ENCODE results near the gene RANBP17.
A peak's percentile ranks its signal among the peaks of the same experiment; 100 is the strongest.

The RANBP17 gene

DNA sequence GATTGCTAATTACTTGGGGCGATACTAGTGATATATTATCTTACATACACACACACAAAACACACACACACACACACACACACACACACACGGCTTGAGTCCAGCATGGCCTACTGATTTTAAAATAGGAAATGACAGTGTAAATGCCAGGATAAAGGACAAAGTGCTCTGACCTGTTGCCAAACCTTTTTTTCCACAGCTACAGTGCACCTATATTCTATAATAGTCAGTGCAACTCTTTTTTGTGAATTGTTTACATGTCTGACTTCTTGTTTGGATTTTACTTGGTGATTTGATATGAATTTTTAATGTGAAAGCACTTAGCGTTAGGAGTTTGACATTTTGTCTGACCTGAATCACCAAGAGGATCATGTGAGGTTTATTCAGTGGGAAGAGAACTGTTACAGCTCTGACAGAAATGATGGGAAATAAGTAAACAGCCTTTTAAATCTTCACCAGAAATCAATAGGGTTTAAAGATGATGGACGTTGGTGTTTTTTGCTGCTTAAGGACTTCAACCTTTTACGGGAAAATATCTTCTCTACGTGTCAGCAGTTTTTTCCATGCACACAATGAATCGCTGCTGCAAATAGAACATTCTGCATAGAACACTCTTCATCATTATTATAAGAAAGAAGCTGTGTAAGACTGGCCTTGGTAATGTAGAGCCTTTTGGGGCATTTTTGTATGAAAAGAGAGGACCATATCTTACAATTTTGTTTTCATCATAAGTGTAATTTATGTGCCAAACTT lies 218.5 kb downstream of the RANBP17 start (continued):
- TF ChIP-seq, protein P1, sequence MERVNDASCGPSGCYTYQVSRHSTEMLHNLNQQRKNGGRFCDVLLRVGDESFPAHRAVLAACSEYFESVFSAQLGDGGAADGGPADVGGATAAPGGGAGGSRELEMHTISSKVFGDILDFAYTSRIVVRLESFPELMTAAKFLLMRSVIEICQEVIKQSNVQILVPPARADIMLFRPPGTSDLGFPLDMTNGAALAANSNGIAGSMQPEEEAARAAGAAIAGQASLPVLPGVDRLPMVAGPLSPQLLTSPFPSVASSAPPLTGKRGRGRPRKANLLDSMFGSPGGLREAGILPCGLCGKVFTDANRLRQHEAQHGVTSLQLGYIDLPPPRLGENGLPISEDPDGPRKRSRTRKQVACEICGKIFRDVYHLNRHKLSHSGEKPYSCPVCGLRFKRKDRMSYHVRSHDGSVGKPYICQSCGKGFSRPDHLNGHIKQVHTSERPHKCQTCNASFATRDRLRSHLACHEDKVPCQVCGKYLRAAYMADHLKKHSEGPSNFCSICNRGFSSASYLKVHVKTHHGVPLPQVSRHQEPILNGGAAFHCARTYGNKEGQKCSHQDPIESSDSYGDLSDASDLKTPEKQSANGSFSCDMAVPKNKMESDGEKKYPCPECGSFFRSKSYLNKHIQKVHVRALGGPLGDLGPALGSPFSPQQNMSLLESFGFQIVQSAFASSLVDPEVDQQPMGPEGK (CRISPR knock-in tag; IDR thresholded peaks at IDR 0.05; ENCODE audit: borderline replicate concordance) = no peak
- TF ChIP-seq RARB (CRISPR knock-in tag; IDR thresholded peaks at IDR 0.05) (no peak), PPARA (CRISPR knock-in tag; IDR thresholded peaks at IDR 0.05; ENCODE audit: borderline replicate concordance) (no peak)

DNA sequence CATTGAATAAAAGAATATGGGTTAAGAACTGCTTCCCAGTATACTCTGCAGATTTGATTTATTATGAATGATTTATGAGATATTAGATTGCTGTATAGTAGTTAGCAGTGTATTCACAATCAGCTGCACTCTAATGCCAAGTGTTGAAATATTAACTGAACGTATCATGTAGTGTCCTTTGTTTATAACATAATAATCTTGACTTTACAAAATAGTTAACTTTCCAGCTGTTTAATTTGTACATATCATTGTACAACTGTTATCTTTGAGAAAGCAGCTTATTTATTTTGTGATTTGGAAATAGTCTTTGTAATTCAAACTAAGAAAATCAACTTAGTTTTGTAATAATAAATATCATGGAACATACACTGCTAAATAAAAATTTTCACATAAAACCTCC lies 219.5 kb downstream of the RANBP17 start:
- no peak for ATAC-seq
- TF ChIP-seq ZFP3 (CRISPR knock-in tag; IDR thresholded peaks at IDR 0.05) = no peak
- TF ChIP-seq ZNF565 (CRISPR knock-in tag; conservative IDR thresholded peaks at IDR 0.05; ENCODE audit: low read depth) = no peak
- no peak for TF ChIP-seq ZC3H10 (CRISPR knock-in tag; IDR thresholded peaks at IDR 0.05)
- TF ChIP-seq CSDC2 (CRISPR knock-in tag; IDR thresholded peaks at IDR 0.05) = no peak
- TF ChIP-seq TCF4 (CRISPR knock-in tag; IDR thresholded peaks at IDR 0.05; ENCODE audit: borderline replicate concordance) = no peak
- TF ChIP-seq PPARA (CRISPR knock-in tag; IDR thresholded peaks at IDR 0.05; ENCODE audit: borderline replicate concordance) = no peak
- TF ChIP-seq ZFP30 (CRISPR knock-in tag; IDR thresholded peaks at IDR 0.05) = no peak

DNA sequence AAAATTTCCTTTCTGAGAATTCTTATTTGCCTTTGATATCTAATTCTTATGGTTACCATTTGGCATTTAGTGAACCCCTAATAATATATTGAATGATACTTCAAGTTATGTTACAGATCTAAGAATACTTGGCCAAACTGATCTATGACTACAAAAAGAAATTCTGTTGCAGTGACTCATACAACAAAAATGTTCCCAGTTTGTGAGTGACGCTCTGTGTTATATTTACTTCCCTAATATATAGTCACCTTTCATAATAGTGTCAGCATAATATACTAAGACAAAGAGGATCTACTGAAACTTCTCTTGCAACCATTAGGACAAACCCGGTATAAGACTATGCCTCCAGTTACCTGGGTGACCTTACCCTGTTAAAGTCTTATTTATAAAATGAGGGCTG lies 230.4 kb downstream of the RANBP17 start:
- TF ChIP-seq OSR1 (CRISPR knock-in tag; IDR thresholded peaks at IDR 0.05) (no peak), BACH2 (CRISPR knock-in tag; IDR thresholded peaks at IDR 0.05; ENCODE audit: borderline replicate concordance) (no peak), TCF4 (CRISPR knock-in tag; IDR thresholded peaks at IDR 0.05; ENCODE audit: borderline replicate concordance) (no peak), PPARA (CRISPR knock-in tag; IDR thresholded peaks at IDR 0.05; ENCODE audit: borderline replicate concordance) (no peak), ZFP30 (CRISPR knock-in tag; IDR thresholded peaks at IDR 0.05) (no peak), ZNF565 (CRISPR knock-in tag; conservative IDR thresholded peaks at IDR 0.05; ENCODE audit: low read depth) (no peak), ISL1 (CRISPR knock-in tag; IDR thresholded peaks at IDR 0.05) (no peak), ZC3H10 (CRISPR knock-in tag; IDR thresholded peaks at IDR 0.05) (no peak), GLIS3 (CRISPR knock-in tag; IDR thresholded peaks at IDR 0.05) (no peak), ZNF8 (CRISPR knock-in tag; IDR thresholded peaks at IDR 0.05) (no peak)
- TF ChIP-seq, protein P2, sequence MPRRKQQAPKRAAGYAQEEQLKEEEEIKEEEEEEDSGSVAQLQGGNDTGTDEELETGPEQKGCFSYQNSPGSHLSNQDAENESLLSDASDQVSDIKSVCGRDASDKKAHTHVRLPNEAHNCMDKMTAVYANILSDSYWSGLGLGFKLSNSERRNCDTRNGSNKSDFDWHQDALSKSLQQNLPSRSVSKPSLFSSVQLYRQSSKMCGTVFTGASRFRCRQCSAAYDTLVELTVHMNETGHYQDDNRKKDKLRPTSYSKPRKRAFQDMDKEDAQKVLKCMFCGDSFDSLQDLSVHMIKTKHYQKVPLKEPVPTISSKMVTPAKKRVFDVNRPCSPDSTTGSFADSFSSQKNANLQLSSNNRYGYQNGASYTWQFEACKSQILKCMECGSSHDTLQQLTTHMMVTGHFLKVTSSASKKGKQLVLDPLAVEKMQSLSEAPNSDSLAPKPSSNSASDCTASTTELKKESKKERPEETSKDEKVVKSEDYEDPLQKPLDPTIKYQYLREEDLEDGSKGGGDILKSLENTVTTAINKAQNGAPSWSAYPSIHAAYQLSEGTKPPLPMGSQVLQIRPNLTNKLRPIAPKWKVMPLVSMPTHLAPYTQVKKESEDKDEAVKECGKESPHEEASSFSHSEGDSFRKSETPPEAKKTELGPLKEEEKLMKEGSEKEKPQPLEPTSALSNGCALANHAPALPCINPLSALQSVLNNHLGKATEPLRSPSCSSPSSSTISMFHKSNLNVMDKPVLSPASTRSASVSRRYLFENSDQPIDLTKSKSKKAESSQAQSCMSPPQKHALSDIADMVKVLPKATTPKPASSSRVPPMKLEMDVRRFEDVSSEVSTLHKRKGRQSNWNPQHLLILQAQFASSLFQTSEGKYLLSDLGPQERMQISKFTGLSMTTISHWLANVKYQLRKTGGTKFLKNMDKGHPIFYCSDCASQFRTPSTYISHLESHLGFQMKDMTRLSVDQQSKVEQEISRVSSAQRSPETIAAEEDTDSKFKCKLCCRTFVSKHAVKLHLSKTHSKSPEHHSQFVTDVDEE (CRISPR knock-in tag; IDR thresholded peaks at IDR 0.05) = no peak
- TF ChIP-seq, protein P1 (CRISPR knock-in tag; IDR thresholded peaks at IDR 0.05; ENCODE audit: borderline replicate concordance) = no peak
- TF ChIP-seq, protein P3, sequence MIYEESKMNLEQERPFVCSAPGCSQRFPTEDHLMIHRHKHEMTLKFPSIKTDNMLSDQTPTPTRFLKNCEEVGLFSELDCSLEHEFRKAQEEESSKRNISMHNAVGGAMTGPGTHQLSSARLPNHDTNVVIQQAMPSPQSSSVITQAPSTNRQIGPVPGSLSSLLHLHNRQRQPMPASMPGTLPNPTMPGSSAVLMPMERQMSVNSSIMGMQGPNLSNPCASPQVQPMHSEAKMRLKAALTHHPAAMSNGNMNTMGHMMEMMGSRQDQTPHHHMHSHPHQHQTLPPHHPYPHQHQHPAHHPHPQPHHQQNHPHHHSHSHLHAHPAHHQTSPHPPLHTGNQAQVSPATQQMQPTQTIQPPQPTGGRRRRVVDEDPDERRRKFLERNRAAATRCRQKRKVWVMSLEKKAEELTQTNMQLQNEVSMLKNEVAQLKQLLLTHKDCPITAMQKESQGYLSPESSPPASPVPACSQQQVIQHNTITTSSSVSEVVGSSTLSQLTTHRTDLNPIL (CRISPR knock-in tag; IDR thresholded peaks at IDR 0.05; ENCODE audit: low read depth) = no peak
- TF ChIP-seq, protein P4, sequence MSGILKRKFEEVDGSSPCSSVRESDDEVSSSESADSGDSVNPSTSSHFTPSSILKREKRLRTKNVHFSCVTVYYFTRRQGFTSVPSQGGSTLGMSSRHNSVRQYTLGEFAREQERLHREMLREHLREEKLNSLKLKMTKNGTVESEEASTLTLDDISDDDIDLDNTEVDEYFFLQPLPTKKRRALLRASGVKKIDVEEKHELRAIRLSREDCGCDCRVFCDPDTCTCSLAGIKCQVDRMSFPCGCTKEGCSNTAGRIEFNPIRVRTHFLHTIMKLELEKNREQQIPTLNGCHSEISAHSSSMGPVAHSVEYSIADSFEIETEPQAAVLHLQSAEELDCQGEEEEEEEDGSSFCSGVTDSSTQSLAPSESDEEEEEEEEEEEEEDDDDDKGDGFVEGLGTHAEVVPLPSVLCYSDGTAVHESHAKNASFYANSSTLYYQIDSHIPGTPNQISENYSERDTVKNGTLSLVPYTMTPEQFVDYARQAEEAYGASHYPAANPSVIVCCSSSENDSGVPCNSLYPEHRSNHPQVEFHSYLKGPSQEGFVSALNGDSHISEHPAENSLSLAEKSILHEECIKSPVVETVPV (CRISPR knock-in tag; IDR thresholded peaks at IDR 0.05) = no peak
- ATAC-seq = peak; percentile 62

DNA sequence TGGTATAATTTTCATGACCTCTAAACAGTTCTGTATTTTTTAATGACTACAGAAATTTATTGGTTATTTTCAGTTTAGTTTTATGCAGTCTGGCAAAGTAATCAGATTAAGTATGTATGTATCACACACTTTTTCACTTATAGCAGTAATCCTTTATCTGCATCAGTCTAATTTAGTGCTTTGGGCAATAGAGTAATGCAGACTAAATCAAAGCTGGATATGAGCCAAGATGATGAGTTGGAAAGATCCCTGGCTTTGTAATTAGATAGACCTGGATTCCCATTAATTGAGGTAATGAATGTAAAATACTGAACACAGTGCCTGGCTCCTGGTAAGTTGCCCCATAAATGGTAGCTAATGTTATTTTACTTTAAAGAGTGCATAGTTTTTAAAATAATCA lies 231.8 kb downstream of the RANBP17 start:
- ATAC-seq = peak; percentile 71
- no peak for TF ChIP-seq RARB (CRISPR knock-in tag; IDR thresholded peaks at IDR 0.05)
- TF ChIP-seq BACH2 (CRISPR knock-in tag; IDR thresholded peaks at IDR 0.05; ENCODE audit: borderline replicate concordance) = no peak
- TF ChIP-seq ZC3H10 (CRISPR knock-in tag; IDR thresholded peaks at IDR 0.05) = 0 out of 2 replicates have a peak, but pooled peaks have one; percentile 49
- TF ChIP-seq, protein P3 (CRISPR knock-in tag; IDR thresholded peaks at IDR 0.05; ENCODE audit: low read depth) = peak; percentile 85; the same call in 1 of the 2 replicates
- TF ChIP-seq ZFP3 (CRISPR knock-in tag; IDR thresholded peaks at IDR 0.05) = peak; percentile 46; the same call in 1 of the 2 replicates
- TF ChIP-seq, protein P1 (CRISPR knock-in tag; IDR thresholded peaks at IDR 0.05; ENCODE audit: borderline replicate concordance) = 0 out of 2 replicates have a peak, but pooled peaks have one; percentile 52
- TF ChIP-seq SNAI2 (CRISPR knock-in tag; IDR thresholded peaks at IDR 0.05) = peak; percentile 79
- no peak for TF ChIP-seq TOX (CRISPR knock-in tag; IDR thresholded peaks at IDR 0.05; ENCODE audit: borderline replicate concordance)
- TF ChIP-seq, protein P4 (CRISPR knock-in tag; IDR thresholded peaks at IDR 0.05) = peak; percentile 92; the same call in 1 of the 2 replicates

Measured in SK-N-SH treated with all-trans-retinoic acid at 6 μM for 48 hours (cell line).